Stomach (tissue), 4 donors: ENCODE results near the gene KIAA0930.

ENCODE experiments used
- CTCF ChIP-seq, 7 experiments: fragments of 450-650 bp in 4 of 7; fragments of 200-600 bp in 3 of 7; sonication (generic) in 3 of 7; IDR thresholded peaks; one replicate each; pipeline ENCODE4 v1.5.1; 2016 to 2019; ENCODE audit warnings: antibody characterized with exemption in 7 of 7, control low read depth in 2 of 7, mild to moderate bottlenecking in 1 of 7
- EP300 ChIP-seq: sonication (generic); formaldehyde crosslinking; IDR thresholded peaks from one replicate; pipeline ENCODE4 v1.6.1; 2017; ENCODE audit warnings: antibody characterized with exemption
- POLR2A ChIP-seq, 4 donors: fragments of 450-650 bp; IDR thresholded peaks; one replicate each; pipeline ENCODE4 v1.6.1; 2016; ENCODE audit warnings: antibody characterized with exemption in 4 of 4, control low read depth in 2 of 4, mild to moderate bottlenecking in 1 of 4, moderate library complexity in 1 of 4
- POLR2AphosphoS5 ChIP-seq, 3 donors: sonication (generic); formaldehyde crosslinking; IDR thresholded peaks; one replicate each; pipeline ENCODE4 v1.6.1; 2016; ENCODE audit warnings: antibody characterized with exemption in 3 of 3

GRCh38 chr22:45224988-45225731 is 15.5 kb downstream of the KIAA0930 start:
- TF ChIP-seq CTCF (IDR thresholded peaks at IDR 0.05) (no peak), POLR2A (IDR thresholded peaks at IDR 0.05) (no peak), EP300 (no peak), POLR2AphosphoS5 (IDR thresholded peaks at IDR 0.05) (no peak)
